ENCODE results near the gene DLG5. TPM values are rescaled to one million over a fixed set of nuclear protein-coding genes. Genes with fewer than 3 reads are reported as not detected.
A peak's percentile ranks its signal among the peaks of the same experiment; 100 is the strongest.

DLG5 gene, protein sequence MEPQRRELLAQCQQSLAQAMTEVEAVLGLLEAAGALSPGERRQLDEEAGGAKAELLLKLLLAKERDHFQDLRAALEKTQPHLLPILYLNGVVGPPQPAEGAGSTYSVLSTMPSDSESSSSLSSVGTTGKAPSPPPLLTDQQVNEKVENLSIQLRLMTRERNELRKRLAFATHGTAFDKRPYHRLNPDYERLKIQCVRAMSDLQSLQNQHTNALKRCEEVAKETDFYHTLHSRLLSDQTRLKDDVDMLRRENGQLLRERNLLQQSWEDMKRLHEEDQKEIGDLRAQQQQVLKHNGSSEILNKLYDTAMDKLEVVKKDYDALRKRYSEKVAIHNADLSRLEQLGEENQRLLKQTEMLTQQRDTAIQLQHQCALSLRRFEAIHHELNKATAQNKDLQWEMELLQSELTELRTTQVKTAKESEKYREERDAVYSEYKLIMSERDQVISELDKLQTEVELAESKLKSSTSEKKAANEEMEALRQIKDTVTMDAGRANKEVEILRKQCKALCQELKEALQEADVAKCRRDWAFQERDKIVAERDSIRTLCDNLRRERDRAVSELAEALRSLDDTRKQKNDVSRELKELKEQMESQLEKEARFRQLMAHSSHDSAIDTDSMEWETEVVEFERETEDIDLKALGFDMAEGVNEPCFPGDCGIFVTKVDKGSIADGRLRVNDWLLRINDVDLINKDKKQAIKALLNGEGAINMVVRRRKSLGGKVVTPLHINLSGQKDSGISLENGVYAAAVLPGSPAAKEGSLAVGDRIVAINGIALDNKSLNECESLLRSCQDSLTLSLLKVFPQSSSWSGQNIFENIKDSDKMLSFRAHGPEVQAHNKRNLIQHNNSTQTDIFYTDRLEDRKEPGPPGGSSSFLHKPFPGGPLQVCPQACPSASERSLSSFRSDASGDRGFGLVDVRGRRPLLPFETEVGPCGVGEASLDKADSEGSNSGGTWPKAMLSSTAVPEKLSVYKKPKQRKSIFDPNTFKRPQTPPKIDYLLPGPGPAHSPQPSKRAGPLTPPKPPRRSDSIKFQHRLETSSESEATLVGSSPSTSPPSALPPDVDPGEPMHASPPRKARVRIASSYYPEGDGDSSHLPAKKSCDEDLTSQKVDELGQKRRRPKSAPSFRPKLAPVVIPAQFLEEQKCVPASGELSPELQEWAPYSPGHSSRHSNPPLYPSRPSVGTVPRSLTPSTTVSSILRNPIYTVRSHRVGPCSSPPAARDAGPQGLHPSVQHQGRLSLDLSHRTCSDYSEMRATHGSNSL (N-terminal part only)
- 9.3 TPM for total RNA-seq

- DNase-seq (ENCODE audit: low spot score) (peak; percentile 71), ATAC-seq (peak; percentile 89)
These were observed at the start of gene DLG5 for GRCh38 chr10:77926566-77927401. Gene DLG5 (minus strand): TSS chr10:77926755. CDS start chr10:77926520, 235 bp downstream.

GRCh38 chr10:77975086-77975666, 48.6 kb upstream of the DLG5 start:
- ATAC-seq: peak; percentile 59
- peak; percentile 55 for DNase-seq (ENCODE audit: low spot score)

DNA sequence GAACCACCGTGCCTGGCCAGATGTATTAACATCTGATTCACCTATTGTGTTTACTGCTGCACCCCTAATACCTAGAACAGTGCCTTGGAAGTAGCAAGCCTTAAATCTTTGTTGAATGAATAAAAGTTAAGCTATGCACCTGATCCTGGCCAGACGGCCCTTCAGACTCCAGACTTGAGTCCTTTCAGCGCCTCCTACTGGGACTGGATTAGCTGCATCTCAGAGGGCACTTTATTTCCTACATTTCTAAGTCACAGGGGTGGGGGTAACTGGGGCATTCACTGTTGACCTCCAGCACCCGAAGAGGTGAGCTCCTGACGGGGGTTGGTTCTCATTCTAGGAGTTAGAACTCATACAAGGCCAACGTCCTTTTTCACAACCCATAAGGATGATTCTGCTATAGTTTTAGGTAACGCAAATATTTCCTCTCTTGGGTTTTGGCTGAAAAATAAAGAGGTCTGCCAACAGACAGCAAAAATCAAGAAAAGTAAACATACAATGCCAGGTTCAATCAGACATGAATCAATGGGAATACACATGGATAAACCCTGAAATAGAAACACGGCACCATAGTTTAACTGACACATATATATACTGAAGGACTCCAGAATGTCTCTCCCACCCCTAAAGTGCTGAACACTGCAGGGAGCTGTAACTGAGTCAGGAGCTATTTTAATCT, 48.0 kb upstream of the DLG5 start:
- ATAC-seq: peak; percentile 66
- no peak for DNase-seq (ENCODE audit: low spot score)

DNA sequence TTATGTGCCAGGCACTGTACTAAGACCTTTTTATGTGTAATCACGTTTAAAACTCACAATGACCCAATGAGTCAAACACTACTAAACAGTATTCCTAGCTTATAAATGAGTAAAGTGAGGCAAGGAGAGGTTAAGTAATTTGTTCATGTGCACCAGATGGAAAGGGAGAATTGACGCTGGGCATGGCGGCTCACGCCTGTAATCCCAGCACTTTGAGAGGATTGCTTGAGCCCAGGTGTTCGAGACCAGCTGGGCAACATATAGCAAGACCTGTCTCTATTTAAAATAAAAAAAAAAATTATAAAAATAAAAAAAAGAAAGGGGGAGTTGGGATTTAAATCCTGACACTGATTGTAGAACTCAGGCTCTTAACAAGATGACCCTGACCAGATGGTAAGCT, 46.7 kb upstream of the DLG5 start:
- ATAC-seq (no peak), DNase-seq (ENCODE audit: low spot score) (no peak)

GRCh38 chr10:77972148-77972547, 45.6 kb upstream of the DLG5 start:
- no peak for DNase-seq (ENCODE audit: low spot score)
- no peak for ATAC-seq

GRCh38 chr10:77971804-77972144, 45.2 kb upstream of the DLG5 start:
- no peak for ATAC-seq
- DNase-seq (ENCODE audit: low spot score): no peak

DNA sequence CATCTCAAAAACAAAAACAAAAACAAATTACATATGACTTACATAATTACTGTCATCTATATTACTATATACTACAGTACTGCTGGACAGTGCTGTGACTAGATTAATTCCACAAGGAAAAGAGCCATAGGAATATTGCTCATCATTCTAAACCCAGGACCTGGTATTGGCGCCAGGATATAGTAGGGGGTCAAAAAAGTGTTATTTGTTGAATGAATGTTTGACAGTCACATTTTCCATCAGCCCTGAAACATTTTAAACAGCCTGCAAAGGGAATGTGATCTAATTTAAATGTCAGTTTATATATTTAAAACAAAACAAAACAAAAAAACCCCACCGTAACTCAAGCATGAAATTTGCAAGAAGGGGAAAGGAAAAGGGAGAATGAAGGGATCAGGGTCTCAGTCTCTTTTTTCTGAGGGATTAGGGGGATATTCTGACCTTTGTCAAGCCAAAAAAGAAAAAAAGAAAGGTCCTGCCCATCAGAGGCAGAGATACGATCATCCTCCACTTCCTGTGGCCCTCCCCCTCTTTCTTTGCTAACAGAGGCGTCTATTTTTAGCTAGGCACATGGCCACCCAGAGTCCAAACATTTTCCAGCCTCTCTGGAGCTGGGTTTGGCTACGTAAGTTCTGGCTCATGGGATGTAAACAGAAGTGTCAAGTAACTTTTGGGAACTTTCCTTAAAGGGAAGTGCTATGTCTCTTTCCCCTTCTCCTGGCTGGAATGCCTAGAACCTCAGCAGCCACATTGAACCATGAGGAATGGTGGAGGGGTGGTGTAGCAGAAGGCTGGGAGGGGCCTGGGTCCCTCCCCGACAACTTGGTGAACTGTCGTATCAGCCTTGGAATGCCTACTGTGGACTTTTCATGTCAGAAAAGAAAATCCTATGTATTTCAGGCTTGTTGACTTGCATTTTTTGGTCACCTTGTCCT, 44.6 kb upstream of the DLG5 start:
- ATAC-seq (peak; percentile 82), DNase-seq (ENCODE audit: low spot score) (peak; percentile 67)

DNA sequence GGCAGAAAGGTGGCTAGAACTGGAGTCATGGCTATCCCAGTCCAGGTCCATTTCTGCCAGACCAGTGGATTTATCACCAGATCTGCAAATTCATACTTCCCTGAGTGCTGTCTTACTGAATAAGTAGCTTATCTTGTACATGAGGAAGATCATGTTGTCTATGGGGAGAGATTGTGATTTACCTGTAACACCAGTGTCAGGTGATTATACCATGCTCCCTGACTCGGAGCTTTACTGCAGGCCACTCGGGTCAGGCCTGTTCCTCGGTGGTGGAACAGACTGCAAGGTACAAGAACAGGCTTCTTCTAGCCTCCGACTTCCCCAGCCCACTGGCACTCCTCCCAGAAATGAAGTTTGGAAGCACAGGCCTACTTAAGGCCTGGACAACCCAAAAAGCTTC, 42.6 kb upstream of the DLG5 start:
- ATAC-seq (no peak), DNase-seq (ENCODE audit: low spot score) (no peak)

- no peak for ATAC-seq
- DNase-seq (ENCODE audit: low spot score): no peak
These were observed 41.1 kb upstream of the DLG5 start for GRCh38 chr10:77967611-77968022.

DNA sequence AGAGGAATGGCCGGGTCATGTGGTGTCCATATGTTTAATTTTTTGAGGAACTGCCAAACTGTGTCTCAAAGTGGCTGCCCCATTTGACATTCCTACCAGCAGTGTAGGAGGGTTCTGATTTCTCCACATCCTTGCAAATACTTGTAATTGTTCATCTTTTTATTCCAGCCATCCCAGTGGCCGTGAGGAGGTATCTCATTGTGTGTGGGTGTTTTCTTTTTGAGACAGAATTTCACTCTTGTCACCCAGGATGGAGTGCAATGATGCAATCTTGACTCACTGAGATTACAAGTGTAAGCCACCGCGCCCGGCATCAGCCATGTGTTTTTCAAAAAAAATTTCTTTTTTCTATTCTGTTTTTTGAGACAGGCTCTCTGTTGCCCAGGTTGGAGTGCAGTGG, 38.7 kb upstream of the DLG5 start:
- ATAC-seq (no peak), DNase-seq (ENCODE audit: low spot score) (no peak)

DNA sequence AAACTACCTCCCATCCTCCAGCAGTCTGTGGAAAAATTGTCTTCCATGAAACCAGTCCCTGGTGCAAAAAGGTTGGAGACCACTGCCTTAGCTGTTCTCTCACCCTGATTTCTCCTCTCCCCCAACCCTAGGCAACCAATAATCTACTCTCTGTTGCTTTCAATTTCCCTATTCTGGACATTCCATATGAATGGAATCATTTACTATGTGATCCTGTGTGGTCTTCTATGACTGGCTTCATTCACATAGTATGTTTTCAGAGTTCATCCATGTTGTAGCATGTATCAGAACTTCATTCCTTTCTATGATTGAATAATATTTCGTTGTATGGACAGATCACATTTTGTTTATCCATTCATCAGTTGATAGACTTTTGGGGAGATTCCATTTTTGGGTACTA, 38.3 kb upstream of the DLG5 start:
- no peak for ATAC-seq
- no peak for DNase-seq (ENCODE audit: low spot score)

DNA sequence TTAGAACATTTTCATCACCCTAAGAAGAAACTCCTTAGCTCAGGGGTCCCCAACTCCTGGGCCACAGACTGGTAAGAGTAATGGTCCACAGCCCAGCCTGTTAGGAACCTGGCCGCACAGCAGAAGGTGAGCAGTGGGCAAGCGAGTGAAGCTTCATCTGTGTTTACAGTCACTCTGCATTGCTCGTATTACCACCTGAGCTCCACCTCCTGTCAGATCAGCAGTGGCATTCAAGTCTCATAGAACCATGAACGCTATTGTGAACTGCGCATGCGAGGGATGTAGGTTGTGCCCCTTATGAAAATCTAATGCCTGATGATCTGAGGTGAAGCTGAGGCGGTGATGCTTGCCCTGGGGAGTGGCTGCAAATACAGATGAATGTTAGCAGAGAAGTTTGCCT, 37.3 kb upstream of the DLG5 start:
- no peak for DNase-seq (ENCODE audit: low spot score)

DNA sequence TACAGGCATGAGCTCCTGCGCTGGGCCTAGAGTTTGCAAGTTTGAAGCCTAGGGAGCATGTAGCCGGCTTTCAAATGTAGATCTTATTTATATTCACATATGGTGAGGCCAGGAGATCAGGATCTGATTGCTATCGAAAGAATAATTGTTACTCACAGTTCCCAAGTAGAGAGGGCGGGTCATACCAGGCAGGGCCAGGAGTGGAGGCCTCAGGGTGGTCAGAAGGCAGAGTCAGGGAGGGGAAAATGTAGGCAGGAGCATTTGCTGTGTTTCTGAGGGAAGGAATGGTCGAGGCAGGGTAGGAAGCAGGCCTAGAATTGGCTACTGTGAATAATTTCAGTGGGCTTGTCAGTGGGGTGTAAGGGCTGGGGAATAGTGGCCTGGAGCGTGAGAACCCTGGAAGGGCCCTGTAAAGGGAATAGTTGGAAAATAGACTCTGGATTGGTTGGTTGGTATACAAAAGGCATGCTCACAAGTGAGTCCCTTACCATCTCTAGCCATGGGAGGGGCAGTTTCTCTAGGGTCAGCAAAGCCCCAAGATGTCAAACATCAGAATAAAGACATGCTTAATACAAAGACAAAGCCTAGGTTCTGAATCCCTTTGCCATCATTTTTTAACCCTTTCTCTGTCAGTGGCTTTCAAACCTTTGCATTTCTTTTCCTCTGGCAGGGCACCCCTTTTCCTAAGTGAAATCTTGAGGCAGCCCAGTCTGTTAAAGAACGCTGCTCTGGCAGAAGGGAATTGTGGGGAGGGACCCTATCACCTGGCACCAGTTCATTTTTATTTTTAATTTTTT, 36.0 kb upstream of the DLG5 start:
- DNase-seq (ENCODE audit: low spot score) (no peak), ATAC-seq (no peak)

More for the DNA sequence above, 37.3 kb upstream of the DLG5 start:
- ATAC-seq: no peak

GRCh38 chr10:77961668-77962067, 35.1 kb upstream of the DLG5 start:
- ATAC-seq: no peak
- DNase-seq (ENCODE audit: low spot score): no peak

DNA sequence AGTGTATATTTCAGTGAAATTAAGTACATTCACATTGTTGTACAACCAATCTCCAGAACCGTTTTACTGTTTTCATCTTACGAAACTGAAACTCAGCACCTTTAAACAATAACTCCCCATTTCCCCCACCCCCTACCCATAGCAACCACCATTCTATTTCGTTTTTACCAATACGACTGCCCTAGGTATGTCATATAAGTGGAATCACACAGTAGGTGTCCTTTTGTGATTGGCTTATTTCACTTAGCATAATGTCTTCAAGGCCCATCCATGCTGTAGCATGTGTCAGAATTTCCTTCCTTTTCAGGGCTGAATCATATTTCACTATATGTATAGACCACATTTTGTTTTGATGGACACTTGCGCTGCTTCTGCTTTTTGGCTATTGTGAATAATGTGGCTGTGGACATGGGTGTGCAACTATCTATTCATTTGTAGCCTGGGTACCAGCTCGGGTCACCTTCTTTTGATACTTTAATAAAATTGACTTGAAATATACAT, 34.3 kb upstream of the DLG5 start:
- DNase-seq (ENCODE audit: low spot score): no peak
- ATAC-seq: no peak

- no peak for ATAC-seq
- DNase-seq (ENCODE audit: low spot score): no peak
These were observed 33.4 kb upstream of the DLG5 start for GRCh38 chr10:77959887-77960455.

DNA sequence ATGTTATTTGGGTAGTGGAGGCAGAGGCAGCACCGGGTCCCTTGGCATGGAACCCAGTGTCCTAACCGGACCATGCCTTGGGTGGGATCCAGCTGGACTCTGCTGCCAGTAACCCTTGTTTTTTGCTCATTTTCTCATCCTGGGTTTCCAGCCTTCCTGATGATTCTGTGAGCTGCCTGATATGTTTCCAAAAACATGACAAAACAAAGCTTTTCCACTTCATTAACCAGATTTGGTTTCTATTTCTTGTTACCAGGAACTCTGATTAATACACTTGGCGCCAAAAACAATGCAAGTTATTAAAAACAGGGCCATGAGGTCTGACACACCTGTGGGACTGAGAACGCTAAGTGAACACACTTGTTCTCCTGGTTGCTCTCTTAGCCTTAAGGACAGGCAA, 32.8 kb upstream of the DLG5 start:
- ATAC-seq: no peak
- no peak for DNase-seq (ENCODE audit: low spot score)

Data from left lobe of liver (tissue), 2 donors.